Measurements from ENCODE around the gene DNAJB14.

The DNAJB14 gene

GRCh38 chr4:99863804-99864203, 82.6 kb downstream of the DNAJB14 start:
- DNase-seq (ENCODE audit: low spot score) = no peak

GRCh38 chr4:99861120-99861905, 85.1 kb downstream of the DNAJB14 start:
- DNase-seq (ENCODE audit: low spot score) = no peak

- DNase-seq (ENCODE audit: low spot score) = no peak
Observed at GRCh38 chr4:99860521-99860920, 85.9 kb downstream of the DNAJB14 start.

GRCh38 chr4:99859618-99860017, 86.8 kb downstream of the DNAJB14 start:
- DNase-seq (ENCODE audit: low spot score) = no peak

GRCh38 chr4:99857307-99857706, 89.1 kb downstream of the DNAJB14 start:
- peak; percentile 20 for DNase-seq (ENCODE audit: low spot score)

- peak; percentile 10 for DNase-seq (ENCODE audit: low spot score)
Observed at GRCh38 chr4:99856166-99856565, 90.3 kb downstream of the DNAJB14 start.

GRCh38 chr4:99855678-99856077, 90.7 kb downstream of the DNAJB14 start:
- peak; percentile 52 for DNase-seq (ENCODE audit: low spot score)

- no peak for DNase-seq (ENCODE audit: low spot score)
Observed at GRCh38 chr4:99853999-99854398, 92.4 kb downstream of the DNAJB14 start.

- DNase-seq (ENCODE audit: low spot score) = no peak
Observed at GRCh38 chr4:99853190-99853589, 93.2 kb downstream of the DNAJB14 start.

GRCh38 chr4:99852199-99852749, 94.1 kb downstream of the DNAJB14 start:
- no peak for DNase-seq (ENCODE audit: low spot score)

GRCh38 chr4:99848591-99849001, 97.8 kb downstream of the DNAJB14 start:
- DNase-seq (ENCODE audit: low spot score) = no peak

GRCh38 chr4:99847362-99847976, 98.9 kb downstream of the DNAJB14 start:
- DNase-seq (ENCODE audit: low spot score) = peak; percentile 13

GRCh38 chr4:99846891-99847290, 99.5 kb downstream of the DNAJB14 start:
- no peak for DNase-seq (ENCODE audit: low spot score)
